HG03439 (cell line): ENCODE data around the gene SYCE1.
"Not testable (repeated sequence)": the region's sequence is repeated elsewhere in the genome, so short reads cannot be mapped to it uniquely, and the experiment has no call there.

Experiments used
- ATAC-seq: cut with Tn5 transposase; IDR thresholded peaks from one replicate; pipeline ENCODE4 v1.9.1; 2021; ENCODE audit warnings: mild to moderate bottlenecking, moderate library complexity; ENCODE audit not compliant: unreplicated experiment

SYCE1 gene

GRCh38 chr10:133559216-133559615 is 6.2 kb downstream of the SYCE1 start:
- no peak for ATAC-seq

DNA sequence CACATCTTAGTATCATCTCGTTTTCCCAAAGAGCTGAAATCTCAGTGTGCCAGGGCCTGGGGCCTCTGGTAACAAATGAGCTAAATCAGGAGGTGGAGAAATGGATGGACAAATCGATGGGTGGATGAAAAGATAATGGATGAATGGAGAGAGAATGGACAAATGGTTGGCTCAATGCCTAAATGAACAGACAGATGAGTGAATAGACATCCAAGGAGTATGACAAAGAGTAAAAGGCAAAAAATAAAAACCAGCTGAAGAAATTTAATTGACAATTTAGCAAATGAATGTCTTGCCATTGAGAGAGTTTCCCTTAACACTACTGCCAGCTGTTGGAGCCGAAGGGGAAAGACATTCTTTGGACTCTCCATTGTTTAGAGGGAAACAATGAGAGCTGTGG is 8.0 kb downstream of the SYCE1 start:
- ATAC-seq, result no peak

- no peak for ATAC-seq
These were observed 9.9 kb downstream of the SYCE1 start for GRCh38 chr10:133555521-133555920.

DNA sequence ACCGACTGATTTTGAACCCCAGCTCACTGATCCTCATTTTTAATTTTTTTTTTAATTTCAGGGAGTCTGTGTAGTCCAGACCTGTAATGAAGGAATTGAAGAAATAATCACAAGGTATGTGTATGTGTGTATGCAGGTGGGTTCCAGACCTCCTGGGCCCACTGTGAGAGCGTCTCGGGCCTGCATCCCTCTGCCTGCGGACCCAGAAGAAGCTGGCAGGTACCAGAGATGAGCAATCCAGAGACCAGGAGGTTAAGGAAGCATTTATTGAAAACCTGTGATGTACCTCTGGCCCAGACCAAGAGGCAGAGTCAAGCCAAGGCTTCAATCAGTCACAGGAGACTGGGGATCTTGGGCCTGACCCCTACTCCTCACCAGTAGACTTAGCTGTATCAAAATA is 10.8 kb downstream of the SYCE1 start:
- no peak for ATAC-seq

DNA sequence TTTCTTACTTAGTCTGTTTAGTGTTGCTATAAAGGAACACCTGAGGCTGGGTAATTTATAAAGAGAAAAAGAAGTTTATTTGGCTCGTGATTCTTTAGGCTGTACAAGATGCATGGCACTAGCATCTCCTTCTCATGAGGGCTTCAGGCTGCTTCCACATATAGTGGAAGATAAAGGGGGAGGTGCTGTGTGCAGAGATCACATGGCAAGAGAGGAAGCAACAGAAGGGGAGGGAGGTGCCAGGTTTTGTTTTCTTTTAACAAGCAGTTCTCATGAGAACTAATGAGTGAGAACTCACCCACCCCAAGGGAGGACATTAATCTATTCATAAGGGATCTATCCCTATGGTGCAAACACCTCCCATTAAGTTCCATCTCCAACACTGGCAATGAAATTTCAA is 20.9 kb downstream of the SYCE1 start:
- no peak for ATAC-seq

DNA sequence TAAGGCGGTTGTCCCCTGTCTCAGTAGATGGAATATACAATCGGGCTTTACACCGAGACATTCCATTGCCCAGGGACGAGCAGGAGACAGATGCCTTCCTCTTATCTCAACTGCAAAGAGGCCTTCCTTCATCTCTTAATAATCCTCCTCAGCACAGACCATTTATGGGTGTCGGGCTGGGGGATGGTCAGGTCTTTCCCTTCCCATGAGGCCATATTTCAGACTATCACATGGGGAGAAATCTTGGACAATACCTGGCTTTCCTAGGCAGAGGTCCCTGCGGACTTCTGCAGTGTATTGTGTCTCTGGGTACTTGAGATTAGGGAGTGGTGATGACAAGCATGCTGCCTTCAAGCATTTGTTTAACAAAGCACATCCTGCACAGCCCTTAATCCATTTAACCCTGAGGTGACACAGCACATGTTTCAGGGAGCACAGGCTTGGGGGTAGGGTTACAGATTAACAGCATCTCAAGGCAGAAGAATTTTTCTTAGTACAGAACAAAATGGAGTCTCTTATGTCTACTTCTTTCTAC is 23.9 kb downstream of the SYCE1 start:
- not testable (repeated sequence) for ATAC-seq

DNA sequence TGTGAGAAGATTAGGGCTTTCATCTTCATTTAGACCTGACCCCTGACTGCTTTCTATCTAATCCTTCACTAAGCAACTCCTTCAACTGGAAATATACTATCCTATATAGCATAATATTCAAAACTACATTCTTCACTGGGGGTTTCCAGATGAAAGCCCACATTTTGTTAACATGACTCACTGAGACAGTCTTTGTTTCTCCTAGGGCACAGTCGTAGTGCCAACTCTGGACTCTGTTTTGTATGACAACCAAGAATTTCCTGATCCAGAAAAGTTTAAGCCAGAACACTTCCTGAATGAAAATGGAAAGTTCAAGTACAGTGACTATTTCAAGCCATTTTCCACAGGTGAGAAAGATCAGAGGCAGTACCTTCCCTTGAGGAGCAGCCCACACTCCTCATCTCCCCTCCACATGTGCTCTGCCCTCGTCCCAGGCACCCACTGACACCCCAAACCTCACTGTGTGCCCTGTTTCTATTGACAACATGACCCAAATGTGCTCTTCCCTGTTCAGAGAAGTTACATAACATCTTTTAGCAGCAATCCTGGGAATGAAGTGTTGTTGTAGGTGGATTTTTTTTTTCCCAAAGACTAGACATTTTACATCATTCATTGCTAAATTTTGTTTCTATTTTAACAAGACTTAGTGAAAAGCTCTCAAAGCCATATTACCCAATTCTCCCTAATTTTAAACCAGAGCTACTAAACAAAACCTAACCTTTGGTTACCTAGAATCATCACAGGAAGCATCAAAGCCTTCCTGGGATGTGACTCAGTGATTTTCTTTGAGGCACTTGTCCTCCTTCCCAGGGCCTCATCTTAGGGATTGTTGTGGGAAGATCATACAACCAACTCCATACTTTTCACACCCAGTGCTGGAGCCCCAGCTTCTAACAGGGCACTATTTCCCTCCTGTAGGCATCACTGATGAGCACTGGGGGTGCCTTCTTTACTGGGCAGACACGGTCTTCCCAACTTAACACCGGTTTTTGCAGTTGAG is 27.5 kb downstream of the SYCE1 start:
- no peak for ATAC-seq

DNA sequence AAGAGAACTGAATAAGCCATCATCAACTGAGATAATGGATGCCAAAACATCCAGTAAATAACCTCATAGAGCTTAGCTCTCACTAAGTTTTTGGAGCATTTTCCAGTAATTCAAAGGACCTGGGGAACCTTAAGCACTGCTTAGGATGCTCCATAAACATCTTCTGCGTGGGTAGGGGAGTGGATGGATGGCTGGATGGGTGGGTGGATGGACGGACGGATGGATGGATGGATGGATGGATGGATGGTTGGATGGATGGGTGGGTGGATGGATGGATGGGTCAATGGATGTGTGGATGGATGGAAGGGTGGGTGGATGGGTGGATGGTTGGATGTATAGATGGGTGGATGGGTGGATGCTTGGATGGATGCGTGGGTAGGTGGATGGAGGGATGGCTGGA is 29.2 kb downstream of the SYCE1 start:
- no peak for ATAC-seq

- ATAC-seq, result no peak
These were observed 31.0 kb downstream of the SYCE1 start for GRCh38 chr10:133534417-133534816.

GRCh38 chr10:133532871-133533270 is 32.5 kb downstream of the SYCE1 start:
- ATAC-seq, result no peak

DNA sequence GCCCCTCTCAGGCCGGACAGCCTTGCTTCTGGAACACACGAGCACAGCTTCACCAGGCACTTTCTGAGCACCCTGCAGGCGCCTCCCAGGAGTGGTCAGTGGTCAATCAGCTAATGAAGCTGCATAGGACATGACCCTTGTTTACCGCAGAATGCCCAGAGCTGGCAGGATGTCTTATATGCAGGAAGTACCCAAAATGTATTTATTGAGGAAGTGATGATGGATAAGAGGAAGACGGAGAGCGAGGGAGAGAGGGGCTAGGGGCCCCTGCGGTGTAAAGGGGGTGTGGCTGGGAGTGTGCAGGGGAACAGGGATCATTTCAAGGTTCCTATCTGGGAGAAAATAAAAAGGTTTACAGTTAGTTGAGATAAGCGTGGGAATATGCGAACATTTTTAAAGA is 34.9 kb downstream of the SYCE1 start:
- no peak for ATAC-seq

GRCh38 chr10:133529576-133529946 is 35.8 kb downstream of the SYCE1 start:
- no peak for ATAC-seq

DNA sequence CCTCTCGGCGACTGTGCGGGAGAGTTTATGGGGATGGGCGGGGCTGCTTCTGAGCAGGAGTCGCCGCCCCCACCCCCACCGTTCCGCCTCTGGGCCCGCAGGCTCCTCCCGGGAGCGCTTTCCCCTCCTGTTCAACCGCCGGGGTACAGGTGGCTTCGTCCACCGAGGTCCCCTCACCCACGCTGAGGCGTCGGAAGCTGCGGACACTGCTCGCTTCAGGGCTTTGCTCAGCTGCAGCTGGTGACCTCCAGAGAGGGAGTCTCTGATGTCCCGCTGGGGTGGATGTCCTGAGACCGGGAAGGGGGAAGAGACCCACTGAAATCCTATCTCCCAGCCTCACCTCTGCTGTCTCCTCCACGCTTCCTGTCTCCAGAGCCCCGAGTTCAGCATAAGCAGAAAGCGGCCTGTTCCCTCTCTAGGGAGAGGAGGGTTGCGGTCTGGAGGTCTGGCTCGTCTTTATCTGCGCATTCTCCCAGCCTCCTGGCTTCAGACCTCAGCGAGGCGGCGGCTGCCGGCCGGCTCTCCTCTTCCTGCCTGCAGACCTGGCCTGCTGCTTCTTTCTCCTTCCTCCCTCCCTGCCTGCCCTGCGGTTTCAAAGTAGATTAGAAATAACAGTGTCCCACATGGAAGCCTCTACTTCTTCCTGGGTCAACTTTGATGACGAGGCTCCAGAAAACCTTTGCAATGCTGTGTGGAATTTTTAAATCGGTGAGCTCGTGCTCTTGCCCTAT is 36.4 kb downstream of the SYCE1 start:
- ATAC-seq, result no peak

DNA sequence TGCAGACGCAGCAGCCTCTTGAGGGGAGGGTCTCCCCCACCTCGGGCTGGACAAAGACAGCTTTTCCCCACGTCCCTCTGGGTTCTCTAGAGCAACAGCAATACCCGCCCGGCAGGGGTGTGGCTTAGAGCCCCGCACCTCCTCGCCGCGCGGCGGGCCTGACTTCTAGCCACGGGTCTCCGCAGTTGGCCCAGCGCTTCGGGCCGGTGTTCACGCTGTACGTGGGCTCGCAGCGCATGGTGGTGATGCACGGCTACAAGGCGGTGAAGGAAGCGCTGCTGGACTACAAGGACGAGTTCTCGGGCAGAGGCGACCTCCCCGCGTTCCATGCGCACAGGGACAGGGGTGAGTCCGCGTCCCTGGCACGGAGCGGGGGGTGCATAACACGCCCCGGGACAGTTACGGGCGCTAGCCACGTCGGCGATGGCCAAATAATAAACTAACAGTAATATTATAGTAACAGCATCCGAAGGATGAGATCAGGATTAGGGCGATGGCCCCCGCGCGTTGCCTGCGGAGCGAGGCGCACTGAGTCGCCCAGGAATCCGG is 37.0 kb downstream of the SYCE1 start:
- no peak for ATAC-seq

GRCh38 chr10:133527771-133528271 is 37.6 kb downstream of the SYCE1 start:
- no peak for ATAC-seq

DNA sequence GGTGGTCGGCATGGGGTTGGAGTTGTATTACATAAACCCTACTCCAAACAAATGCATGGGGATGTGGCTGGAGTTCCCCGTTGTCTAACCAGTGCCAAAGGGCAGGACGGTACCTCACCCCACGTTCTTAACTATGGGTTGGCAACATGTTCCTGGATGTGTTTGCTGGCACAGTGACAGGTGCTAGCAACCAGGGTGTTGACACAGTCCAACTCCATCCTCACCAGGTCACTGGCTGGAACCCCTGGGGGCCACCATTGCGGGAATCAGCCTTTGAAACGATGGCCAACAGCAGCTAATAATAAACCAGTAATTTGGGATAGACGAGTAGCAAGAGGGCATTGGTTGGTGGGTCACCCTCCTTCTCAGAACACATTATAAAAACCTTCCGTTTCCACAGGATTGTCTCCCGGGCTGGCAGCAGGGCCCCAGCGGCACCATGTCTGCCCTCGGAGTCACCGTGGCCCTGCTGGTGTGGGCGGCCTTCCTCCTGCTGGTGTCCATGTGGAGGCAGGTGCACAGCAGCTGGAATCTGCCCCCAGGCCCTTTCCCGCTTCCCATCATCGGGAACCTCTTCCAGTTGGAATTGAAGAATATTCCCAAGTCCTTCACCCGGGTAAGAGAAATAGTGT is 38.3 kb downstream of the SYCE1 start, which contains the start of gene CYP2E1:
Gene CYP2E1, plus strand, starts transcription at position 407 of the 632 bp plus-strand sequence. Its CDS starts 33 bp downstream, at position 440.
- ATAC-seq, result no peak

- ATAC-seq, result no peak
These were observed 39.9 kb downstream of the SYCE1 start for GRCh38 chr10:133525444-133525843.

GRCh38 chr10:133523631-133524203 is 41.7 kb downstream of the SYCE1 start:
- ATAC-seq, result no peak

DNA sequence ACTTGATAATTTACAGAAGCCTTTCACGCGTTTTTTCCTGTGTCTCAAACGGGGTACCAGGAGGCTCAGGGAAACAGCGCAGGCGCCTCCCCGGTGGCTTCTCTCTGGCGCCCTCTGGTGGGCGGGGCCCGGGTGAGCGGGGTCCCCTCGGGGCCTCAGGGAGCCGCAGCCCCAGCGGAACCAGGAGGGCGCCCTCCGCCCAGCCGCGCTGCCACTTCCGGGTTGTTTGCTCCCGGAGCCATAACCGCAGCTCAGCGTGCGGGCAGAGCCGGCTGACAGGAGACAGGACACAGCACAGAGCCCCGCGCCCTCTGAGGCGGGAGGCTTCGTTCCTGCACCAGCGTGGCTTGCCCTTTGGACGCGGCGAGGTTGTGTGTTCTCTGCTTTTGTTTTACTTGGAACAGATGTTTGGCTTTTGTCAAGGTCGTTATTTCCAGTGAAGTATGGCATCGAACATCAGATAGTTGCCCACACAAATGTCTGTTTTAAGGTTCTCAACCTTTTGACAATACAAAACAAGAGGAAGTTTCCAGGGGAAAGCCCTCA is 45.1 kb downstream of the SYCE1 start:
- ATAC-seq, result peak; percentile 94

DNA sequence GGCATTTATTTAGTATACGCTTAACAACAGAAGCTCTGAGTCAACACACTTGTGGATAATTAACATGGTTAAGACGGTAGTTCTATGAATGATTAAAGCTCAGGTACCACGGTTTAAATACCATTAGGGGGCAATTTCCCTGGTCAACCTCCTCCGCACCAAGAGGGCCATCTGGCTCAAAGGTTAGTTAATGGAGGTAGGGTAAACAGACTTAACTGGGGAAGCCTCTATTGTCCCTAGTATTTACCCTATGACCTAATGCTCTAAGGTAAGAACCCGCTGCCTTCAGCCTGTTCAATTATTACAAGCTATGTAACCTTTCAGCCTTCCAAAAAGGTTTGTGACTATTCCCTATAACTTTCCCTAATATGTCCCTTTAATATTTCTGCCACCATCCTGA is 46.9 kb downstream of the SYCE1 start:
- not testable (repeated sequence) for ATAC-seq
